ENCODE data around the gene NBEA.
A peak's percentile ranks its signal among the peaks of the same experiment; 100 is the strongest.
"Not testable (repeated sequence)": the region's sequence is repeated elsewhere in the genome, so short reads cannot be mapped to it uniquely, and the experiment has no call there.

Gene NBEA

GRCh38 chr13:35309706-35310105 lies 367.6 kb downstream of the NBEA start:
- peak; percentile 65 to 96 for DNase-seq

- DNase-seq: no peak
Observed at GRCh38 chr13:35332134-35332533, 390.1 kb downstream of the NBEA start.

- DNase-seq: no peak
Observed at GRCh38 chr13:35333157-35333556, 391.1 kb downstream of the NBEA start.

DNA sequence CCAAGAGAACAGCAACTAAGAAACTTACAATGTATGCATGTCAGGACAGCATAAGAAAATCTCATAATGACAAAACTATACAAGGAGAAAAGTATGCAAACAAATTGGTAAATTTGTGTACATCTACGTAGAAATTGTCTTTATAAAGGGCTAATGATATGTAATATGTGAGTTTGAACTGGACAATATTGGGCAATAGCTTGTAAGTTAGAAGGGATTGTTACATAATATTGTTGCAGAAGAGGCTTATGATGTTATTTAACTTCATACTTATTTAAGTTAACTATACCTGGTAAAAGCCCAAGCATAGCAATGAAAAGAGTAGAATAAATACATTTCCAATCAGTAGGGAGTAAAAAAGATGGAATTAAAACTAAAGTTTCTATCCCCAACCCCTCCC lies 400.4 kb downstream of the NBEA start:
- DNase-seq: no peak

DNA sequence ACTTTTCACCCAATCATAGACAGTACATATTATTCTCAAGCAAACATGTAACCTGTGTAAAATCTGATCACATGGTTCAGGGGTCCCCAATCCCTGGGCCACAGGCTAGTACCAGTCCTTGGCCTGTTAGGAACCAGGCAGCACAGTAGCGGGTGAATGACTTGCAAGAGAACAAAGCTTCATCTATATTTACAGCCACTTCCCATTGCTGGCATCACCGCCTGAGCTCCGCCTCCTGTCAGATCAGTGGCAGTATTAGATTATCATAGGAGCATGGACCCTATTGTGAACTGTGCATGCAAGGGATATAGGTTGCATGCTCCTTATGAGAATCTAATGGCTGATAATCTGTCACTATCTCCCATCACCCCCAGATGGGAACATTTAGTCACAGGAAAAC lies 401.3 kb downstream of the NBEA start:
- DNase-seq: no peak

GRCh38 chr13:35345992-35346391 lies 403.9 kb downstream of the NBEA start:
- no peak for DNase-seq

GRCh38 chr13:35346494-35346893 lies 404.4 kb downstream of the NBEA start:
- DNase-seq: no peak

GRCh38 chr13:35347679-35348205 lies 405.7 kb downstream of the NBEA start:
- no peak for DNase-seq

DNA sequence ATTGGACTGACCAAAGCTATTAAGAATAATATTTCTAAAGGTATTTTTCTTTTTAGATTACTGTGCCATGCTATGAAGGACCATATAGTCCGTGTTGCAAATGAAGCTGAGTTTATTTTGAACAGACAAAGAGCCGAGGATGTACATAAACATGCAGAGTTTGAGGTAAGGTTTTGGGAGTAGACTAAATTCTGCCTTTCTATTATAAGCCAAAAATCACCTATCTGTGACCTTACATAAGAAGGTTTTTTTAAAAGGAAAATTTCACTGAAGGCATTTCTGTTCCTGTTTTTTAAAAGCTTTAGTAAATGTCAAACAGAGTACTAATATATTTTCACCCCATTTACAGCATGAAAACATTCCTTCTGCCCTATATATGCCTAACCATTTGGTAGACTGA lies 407.0 kb downstream of the NBEA start:
- DNase-seq: no peak

DNA sequence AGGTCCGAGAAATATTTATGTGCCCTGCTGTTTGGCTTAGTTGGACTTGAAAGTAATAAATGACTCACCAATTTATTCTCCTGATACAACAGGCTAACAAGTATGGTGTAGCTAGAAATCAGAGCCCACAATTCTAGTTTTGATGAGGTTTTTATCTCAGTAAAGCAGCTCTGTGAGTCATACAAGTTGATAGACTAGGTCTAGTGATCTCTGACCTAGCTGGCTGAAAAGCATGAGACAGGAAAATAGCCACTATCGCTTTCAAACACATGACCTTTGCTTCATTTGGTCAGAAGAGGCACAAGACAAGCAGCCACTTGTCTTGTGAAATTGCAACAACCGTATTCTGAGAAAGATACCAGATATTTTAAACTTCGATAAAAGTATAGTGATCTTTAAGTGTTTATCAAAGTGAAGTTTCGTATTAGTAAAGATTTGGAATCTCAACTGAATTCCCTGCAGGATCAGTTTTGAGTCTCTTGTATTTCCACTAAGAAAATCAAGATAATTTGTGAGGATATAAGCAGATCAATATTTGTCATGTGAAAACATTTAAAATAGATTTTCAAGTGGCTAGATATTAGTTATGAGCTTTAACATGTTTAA lies 407.7 kb downstream of the NBEA start:
- no peak for DNase-seq

DNA sequence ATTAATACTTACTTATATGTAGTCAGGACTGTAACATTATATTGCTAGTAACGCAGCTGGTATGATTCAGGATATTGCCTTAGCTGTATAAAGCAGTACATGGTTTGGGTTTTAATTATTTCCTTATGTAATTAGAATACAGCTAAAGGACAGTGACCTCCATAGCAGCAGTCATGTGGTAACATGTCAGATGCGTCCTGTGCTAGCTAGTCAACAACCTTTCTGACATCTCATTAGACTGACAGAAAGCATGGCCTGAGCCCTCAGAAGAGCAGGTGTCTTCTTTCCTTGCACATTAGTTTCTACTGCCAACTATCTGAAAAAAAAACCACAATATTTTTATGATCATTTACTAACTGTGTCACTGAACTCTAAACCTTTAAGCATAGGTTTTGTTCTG lies 412.2 kb downstream of the NBEA start:
- DNase-seq: no peak

- no peak for DNase-seq
Observed at GRCh38 chr13:35354882-35355281, 412.8 kb downstream of the NBEA start.

DNA sequence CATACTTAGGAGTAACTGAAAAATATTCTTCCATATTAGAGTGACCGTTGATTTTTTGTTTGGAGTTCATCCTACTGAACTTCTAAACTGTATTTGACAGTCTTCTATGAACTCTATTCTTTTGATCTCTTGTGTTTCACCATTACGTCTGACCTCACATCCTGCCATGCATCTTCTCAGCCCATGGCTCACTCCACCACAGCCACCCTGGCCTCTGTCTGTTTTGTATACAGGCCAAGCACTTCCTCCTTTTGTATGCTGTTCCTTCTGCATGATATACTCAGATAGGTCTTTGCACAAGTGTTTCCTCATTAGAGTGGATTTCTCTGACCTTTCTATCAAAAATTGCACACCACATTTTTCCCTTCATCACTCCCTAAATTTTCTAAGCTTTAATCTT lies 414.5 kb downstream of the NBEA start:
- no peak for DNase-seq

DNA sequence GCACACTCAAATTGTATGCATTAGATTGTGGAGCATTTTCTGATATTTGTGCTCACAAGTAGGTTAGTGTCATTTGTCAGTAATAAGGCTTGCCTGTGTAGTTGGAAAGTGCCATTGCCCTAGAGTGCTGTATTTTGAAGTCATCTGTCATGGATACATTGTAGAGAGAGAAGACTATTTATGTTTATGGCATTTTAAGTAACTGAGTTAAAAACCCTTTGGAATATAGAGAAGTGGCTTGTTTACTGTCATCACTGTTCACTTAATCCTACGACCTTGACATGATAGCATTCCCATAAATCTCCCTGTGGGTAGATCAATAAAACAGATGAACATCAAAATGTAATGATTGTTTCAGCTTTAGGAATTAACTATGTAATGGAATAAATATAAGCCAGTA lies 423.8 kb downstream of the NBEA start:
- no peak for DNase-seq

GRCh38 chr13:35367586-35367985 lies 425.5 kb downstream of the NBEA start:
- DNase-seq: no peak

DNA sequence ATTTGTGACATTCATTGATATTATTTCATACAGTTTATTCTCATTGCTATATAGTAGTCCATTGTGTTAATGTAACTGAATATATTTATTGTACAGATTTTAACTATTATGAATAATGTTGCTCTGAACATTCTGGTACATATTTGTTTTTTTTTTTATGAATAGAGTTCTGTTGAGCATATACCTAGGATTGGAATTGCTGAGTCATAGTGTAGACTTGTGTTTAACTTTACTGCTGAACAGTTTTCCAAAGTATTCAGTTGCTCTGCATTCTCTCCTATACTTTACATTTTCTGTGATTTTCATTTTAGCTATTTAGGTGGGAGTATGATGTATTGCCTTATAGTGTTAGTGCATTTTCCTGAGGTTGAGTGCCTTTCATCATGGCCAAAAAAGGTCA lies 436.9 kb downstream of the NBEA start:
- no peak for DNase-seq

DNA sequence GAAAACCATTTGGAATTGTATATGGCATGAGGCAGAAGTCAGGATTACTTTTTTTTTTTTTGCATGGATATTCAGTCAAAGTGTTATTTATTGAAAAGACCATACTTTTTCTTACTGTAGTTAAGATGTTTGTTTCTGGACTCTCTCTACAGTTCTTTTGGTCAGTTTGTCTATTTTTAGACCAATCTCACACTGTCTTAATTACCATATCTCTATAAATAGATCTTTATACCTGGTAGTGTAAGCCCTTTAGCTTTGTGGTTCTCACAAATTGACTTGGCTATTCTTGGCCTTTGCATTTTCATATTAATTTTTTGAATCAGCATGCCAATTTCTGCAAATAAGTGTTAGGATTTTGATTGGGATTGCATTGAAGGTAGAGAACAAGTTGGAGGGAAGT lies 437.6 kb downstream of the NBEA start:
- DNase-seq: no peak

- DNase-seq: no peak
Observed at GRCh38 chr13:35387682-35388250, 445.7 kb downstream of the NBEA start.

GRCh38 chr13:35388441-35389355 lies 446.6 kb downstream of the NBEA start:
- no peak for DNase-seq

GRCh38 chr13:35389535-35389934 lies 447.5 kb downstream of the NBEA start:
- no peak for DNase-seq

DNA sequence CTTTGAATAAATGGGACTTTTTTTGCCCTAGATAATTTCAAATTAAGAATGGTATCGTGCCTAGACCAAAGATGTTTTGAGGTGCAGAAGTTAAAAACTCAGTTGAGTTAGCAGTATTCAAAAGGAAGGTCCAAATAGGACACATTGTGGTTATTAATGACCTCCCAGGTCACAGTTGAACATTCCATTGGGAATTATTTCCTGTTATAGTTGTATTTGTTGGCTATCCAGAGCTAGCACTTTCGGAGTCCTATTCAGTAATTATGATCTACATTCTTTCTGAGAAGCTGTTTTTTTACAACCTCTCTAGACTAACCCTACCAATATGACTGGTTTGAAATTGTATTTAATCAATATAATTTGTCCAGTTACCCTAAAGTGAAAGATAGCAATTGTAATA lies 450.7 kb downstream of the NBEA start:
- DNase-seq: no peak

DNA sequence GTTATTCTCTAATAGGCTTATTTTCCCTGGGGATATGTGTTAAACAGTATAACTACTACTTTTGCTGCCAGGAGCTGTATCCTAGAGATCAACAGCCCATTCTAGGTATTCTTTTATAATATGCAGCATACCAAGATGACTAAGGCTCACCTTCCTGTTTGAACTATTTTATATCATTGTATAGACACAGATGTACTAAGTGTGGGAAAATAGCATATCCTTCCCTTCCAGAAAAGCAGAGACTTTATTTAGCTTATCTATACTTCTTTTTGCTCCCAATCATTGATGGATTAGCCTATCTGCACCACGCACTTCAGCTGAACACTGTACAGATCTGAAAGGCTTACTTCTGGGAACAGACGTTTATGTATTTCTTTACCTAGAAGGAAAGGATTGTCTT lies 451.8 kb downstream of the NBEA start:
- no peak for DNase-seq

- not testable (repeated sequence) for DNase-seq
Observed at GRCh38 chr13:35408285-35408684, 466.2 kb downstream of the NBEA start.
